Measurements from ENCODE around the gene TMEM267. TPM values are rescaled to one million over a fixed set of nuclear protein-coding genes. Genes with fewer than 3 reads are reported as not detected.
A peak's percentile ranks its signal among the peaks of the same experiment; 100 is the strongest.
"Not testable (repeated sequence)": the region's sequence is repeated elsewhere in the genome, so short reads cannot be mapped to it uniquely, and the experiment has no call there.

The TMEM267 gene
- total RNA-seq, 1 donor from 2014 or later = 5.8 TPM

GRCh38 chr5:43456556-43456955 is 27.1 kb downstream of the TMEM267 start:
- no peak for DNase-seq

DNA sequence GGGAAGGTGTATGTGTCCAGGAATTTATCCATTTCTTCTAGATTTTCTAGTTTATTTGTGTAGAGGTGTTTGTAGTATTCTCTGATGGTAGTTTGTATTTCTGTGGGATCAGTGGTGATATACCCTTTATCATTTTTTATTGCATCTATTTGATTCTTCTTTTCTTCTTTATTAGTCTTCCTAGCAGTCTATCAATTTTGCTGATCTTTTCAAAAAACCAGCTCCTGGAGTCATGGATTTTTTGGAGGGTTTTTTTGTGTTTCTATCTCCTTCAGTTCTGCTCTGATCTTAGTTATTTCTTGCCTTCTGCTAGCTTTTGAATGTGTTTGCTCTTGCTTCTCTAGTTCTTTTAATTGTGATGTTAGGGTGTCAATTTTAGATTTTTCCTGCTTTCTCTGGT is 42.1 kb downstream of the TMEM267 start:
- DNase-seq = not testable (repeated sequence)

GRCh38 chr5:43437062-43437660 is 46.5 kb downstream of the TMEM267 start:
- no peak for DNase-seq

DNA sequence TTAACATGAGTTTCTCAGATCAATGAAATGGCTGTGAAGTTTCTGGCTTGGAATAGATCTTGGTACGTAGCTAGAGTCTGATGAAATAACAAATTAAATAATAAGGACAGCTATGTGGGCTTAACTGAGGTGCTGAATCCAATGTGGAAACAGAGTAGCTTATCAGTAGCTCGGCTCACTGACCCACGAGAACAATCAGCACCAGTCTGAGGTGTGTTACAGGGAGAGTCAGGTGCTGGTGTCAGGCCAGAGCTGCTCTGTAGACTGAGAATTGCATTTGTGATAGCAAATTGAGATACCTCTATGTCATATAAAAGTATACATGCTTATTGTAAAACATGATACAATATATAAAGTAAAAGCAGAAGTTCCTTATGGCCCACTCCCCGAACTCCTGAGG is 50.3 kb downstream of the TMEM267 start:
- no peak for DNase-seq

- no peak for DNase-seq
These were observed 50.9 kb downstream of the TMEM267 start for GRCh38 chr5:43432486-43433375.

GRCh38 chr5:43429706-43430105 is 54.0 kb downstream of the TMEM267 start:
- DNase-seq = no peak

GRCh38 chr5:43429016-43429415 is 54.6 kb downstream of the TMEM267 start:
- DNase-seq = no peak

GRCh38 chr5:43427306-43427705 is 56.4 kb downstream of the TMEM267 start:
- DNase-seq = no peak

DNA sequence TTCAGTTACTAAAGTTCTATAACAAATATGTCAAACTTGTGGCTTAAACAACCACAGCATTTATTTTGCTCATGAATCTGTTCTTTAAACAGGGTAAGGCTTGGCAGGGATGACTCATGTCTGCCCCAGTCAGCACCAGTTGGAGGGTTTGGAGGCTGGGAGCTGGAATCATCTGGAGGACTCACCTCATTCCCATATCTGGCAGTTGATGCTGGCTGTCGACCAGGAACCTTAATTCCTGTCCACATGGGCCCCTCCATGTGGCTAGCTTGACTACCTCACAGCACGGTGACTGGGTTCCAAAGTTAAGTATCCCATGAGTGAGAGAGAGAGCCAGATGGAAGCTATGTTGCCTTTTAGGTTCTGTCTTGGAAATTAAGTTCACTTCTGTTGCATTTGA is 57.7 kb downstream of the TMEM267 start:
- DNase-seq = no peak

- not testable (repeated sequence) for DNase-seq
These were observed 60.6 kb downstream of the TMEM267 start for GRCh38 chr5:43423086-43423485.

- DNase-seq = peak; percentile 41
These were observed 61.5 kb downstream of the TMEM267 start for GRCh38 chr5:43422143-43422542.

- no peak for DNase-seq
These were observed 62.1 kb downstream of the TMEM267 start for GRCh38 chr5:43421450-43422133.

- no peak for DNase-seq
These were observed 63.4 kb downstream of the TMEM267 start for GRCh38 chr5:43420241-43420640.

- DNase-seq = no peak
These were observed 65.1 kb downstream of the TMEM267 start for GRCh38 chr5:43418561-43418960.

DNA sequence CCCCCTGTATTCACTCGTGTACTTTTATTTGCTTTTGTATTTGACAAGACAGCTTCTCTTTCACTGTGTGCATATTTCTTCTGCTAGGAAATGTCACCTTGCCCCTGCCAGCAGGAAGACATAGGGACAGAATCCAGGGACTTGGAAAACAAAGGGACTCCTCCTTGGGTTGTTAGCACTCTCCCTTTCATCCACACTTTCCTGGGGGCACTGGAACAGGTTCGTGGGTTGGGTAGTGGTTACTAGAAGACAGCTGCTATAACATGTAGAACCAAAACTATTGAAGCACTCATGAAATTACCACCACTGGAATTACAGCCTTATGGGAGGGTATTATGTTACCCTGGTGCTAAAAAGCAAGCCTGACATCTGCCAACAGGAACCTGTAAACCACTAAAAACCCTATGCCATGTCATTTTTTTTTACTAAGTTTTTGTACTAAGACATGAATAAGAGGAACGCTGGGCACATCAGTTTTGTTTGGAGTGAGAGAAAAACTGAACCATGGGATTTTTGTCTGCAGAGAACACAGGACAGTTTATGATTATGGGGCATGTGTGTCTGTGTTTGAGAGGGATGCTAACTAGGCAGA is 66.8 kb downstream of the TMEM267 start:
- no peak for DNase-seq

GRCh38 chr5:43415935-43416802 is 67.5 kb downstream of the TMEM267 start:
- DNase-seq = no peak

DNA sequence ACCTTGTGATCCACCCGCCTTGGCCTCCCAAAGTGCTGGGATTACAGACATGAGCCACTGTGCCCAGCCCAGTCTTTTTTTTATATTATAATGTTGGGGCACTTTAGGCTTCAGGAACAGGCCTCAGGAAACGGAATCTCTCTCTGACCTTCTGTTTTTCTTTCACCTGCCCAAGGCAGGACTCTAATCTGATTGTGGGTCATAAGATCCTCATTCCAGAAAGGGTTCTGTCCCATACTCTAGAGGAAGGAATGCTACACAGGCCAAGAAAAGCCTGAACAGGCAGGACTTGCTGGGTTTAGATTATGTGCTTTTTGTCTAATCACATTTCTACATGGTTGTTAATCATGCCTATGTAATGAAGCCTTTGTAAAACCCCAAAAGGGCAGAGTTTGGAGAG is 69.7 kb downstream of the TMEM267 start:
- no peak for DNase-seq

GRCh38 chr5:43412644-43413043 is 71.0 kb downstream of the TMEM267 start:
- DNase-seq = no peak

- DNase-seq = no peak
These were observed 71.5 kb downstream of the TMEM267 start, which contains the start of gene CCL28 for GRCh38 chr5:43412156-43412555. TSS of gene CCL28 (minus strand) at chr5:43412391. CDS start at chr5:43412316, 75 bp downstream.

- no peak for DNase-seq
These were observed 72.2 kb downstream of the TMEM267 start for GRCh38 chr5:43411495-43411894.

GRCh38 chr5:43410414-43410813 is 73.3 kb downstream of the TMEM267 start:
- no peak for DNase-seq

DNA sequence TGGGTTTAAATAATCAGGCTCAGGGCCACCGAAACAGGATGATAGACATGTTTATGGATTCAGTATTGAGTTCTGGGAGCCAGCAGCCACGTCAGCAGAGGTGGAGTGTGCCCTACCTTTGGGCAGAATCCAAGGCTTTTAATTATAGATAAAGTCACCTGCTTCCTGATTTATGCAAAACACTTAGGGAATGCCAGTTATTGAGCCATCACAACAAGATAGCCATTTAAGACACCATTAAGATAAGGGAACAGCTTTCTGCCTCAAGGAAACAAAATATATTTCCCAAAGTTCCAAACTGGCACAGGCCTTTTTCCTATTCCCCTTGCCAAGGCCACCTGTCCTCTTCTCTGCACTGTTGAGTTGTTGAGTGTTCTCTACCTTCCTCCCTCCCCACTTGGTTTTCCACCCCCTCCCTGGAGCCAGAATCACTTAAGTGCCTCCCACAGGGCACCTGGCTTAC is 73.8 kb downstream of the TMEM267 start:
- no peak for DNase-seq
